ENCODE data around the gene SLC8A3.

DNA sequence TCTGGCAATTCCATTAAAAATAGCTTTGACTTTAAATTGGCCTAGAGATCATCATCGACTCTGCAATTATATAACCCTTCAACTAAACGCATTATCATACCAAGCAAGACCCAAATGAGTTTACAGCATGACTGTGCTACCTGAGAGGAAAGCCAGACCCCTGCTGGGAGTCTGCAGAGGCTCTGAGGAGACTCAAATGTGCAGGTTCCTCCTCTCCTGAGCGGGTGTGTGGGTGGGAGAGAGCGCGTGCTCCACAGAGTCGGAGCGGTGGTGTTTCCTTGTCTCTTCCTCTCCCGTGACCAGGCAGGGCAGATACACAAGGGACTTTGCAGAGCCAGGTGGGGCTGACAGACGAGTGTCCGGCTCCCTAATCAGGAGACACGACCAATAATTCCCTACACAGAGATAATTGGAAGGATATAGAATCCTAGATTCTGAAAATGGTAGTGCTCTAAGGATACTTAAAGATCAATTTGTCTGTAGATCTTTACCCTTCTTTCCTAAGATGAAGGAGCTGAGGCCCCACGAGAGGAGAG, 74.1 kb downstream of the SLC8A3 start:
- TF ChIP-seq, protein P1, sequence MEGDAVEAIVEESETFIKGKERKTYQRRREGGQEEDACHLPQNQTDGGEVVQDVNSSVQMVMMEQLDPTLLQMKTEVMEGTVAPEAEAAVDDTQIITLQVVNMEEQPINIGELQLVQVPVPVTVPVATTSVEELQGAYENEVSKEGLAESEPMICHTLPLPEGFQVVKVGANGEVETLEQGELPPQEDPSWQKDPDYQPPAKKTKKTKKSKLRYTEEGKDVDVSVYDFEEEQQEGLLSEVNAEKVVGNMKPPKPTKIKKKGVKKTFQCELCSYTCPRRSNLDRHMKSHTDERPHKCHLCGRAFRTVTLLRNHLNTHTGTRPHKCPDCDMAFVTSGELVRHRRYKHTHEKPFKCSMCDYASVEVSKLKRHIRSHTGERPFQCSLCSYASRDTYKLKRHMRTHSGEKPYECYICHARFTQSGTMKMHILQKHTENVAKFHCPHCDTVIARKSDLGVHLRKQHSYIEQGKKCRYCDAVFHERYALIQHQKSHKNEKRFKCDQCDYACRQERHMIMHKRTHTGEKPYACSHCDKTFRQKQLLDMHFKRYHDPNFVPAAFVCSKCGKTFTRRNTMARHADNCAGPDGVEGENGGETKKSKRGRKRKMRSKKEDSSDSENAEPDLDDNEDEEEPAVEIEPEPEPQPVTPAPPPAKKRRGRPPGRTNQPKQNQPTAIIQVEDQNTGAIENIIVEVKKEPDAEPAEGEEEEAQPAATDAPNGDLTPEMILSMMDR (IDR thresholded peaks at IDR 0.05): no peak
- no peak for TF ChIP-seq POLR2A (IDR thresholded peaks at IDR 0.05)
